PFSK-1 (cell line): ENCODE results near the gene LRBA.

Experiments
- FOXP2 ChIP-seq: optimal IDR thresholded peaks from 2 replicates; pipeline ENCODE3; 2011; ENCODE audit warnings: borderline replicate concordance, control low read depth, inconsistent platforms; ENCODE audit not compliant: insufficient read depth; ENCODE audit errors: extremely low read length, extremely low read depth
- POLR2AphosphoS5 ChIP-seq: IDR thresholded peaks from 2 replicates; pipeline ENCODE4 v1.6.1; 2012; ENCODE audit warnings: low read depth, mild to moderate bottlenecking, control low read depth, low read length, moderate library complexity
- SIN3A ChIP-seq: IDR thresholded peaks from 2 replicates; pipeline ENCODE4 v1.6.1; 2012; ENCODE audit warnings: mild to moderate bottlenecking, low read length, moderate library complexity, borderline replicate concordance; ENCODE audit not compliant: insufficient read depth
- TAF1 ChIP-seq: IDR thresholded peaks from 2 replicates; pipeline ENCODE4 v1.6.1; 2012; ENCODE audit warnings: low read length, control low read depth, borderline replicate concordance; ENCODE audit not compliant: insufficient read depth
- TF ChIP-seq, protein P1 (sequence below), 2 experiments: IDR thresholded peaks; 2 replicates each; pipeline versions ENCODE4 v1.6.1 to v1.8.0; 2011 to 2012; ENCODE audit warnings: low read depth in 2 of 2, low read length in 2 of 2, control low read depth in 1 of 2, inconsistent platforms in 1 of 2, mild to moderate bottlenecking in 1 of 2, moderate library complexity in 1 of 2; ENCODE audit not compliant: insufficient read depth in 1 of 2

LRBA gene

DNA sequence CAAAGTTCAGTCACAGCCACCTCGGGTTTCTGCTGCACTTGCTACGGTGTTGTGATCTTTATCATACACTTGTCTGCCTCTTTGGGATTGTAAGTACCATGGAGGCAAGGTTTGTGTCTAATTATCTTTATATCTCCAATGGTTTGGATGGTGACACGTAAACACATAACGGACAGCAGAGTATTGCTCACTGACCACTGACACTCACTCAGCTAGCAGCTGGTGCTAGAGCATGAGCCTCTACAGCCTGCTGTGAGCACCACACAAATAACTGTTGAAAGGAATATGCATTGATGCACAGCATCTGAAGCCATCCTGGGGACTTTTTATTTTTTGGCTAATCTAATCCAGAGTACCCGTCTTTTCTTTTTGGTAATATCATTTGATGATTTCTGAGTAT is 780.8 kb downstream of the LRBA start:
- TF ChIP-seq TAF1 (no peak), FOXP2 (no peak), SIN3A (no peak), POLR2AphosphoS5 (no peak)
- TF ChIP-seq, protein P1, sequence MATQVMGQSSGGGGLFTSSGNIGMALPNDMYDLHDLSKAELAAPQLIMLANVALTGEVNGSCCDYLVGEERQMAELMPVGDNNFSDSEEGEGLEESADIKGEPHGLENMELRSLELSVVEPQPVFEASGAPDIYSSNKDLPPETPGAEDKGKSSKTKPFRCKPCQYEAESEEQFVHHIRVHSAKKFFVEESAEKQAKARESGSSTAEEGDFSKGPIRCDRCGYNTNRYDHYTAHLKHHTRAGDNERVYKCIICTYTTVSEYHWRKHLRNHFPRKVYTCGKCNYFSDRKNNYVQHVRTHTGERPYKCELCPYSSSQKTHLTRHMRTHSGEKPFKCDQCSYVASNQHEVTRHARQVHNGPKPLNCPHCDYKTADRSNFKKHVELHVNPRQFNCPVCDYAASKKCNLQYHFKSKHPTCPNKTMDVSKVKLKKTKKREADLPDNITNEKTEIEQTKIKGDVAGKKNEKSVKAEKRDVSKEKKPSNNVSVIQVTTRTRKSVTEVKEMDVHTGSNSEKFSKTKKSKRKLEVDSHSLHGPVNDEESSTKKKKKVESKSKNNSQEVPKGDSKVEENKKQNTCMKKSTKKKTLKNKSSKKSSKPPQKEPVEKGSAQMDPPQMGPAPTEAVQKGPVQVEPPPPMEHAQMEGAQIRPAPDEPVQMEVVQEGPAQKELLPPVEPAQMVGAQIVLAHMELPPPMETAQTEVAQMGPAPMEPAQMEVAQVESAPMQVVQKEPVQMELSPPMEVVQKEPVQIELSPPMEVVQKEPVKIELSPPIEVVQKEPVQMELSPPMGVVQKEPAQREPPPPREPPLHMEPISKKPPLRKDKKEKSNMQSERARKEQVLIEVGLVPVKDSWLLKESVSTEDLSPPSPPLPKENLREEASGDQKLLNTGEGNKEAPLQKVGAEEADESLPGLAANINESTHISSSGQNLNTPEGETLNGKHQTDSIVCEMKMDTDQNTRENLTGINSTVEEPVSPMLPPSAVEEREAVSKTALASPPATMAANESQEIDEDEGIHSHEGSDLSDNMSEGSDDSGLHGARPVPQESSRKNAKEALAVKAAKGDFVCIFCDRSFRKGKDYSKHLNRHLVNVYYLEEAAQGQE (IDR thresholded peaks at IDR 0.05; ENCODE audit: insufficient read depth in 1 of 2, low read depth in 2 of 2, low read length in 2 of 2): no peak

DNA sequence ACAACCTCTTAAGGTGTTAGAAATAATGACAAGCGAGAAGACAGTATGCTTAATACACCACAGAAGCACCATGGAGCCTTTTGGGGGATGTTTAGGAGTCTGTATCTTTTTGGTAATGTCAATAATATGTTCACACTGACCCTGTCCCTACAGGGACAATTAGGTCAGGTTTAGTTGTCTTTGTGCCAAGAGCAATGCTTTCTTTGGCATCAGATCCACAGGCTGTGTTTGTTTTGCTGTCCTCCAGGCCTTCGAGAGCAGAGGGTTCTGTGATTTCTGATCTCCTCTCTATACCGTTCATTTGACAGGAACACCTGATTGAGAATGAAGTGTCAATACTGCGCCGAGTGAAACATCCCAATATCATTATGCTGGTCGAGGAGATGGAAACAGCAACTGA is 783.1 kb downstream of the LRBA start:
- TF ChIP-seq, protein P1 (IDR thresholded peaks at IDR 0.05; ENCODE audit: insufficient read depth in 1 of 2, low read depth in 2 of 2, low read length in 2 of 2): peak in 1 of 2 experiments; percentile 67; a peak in 1 of 4 replicates
- no peak for TF ChIP-seq SIN3A

DNA sequence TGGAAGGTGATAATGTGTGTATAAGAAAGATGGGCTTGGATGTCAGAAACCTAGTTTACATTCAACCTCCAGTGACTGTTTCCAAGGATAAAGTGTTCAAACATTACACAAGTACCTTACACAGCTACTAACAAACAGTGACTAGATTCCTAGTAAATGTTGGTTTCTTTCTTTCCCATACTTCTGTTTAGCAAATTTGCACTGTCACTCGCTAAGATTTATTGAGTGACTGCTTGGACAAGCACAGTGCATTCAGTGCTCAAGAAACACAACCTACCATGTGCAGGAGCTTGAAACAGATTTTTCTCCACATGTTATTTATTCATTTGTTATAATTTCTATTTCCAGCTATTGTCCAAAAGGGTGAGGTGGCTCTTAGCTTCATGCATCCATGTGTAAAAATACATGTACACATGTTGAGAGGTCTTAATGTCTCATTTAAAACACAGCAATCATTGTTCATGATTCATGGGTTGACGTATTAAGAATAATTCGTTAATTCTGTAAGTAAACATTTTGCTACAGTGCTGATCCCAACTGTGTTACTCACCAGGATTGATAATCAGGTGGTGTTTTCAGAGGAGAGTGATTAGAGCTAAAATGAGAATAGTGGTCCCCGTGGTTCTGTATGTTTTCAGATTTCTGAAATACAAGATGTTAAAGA is 783.8 kb downstream of the LRBA start:
- TF ChIP-seq, protein P1 (IDR thresholded peaks at IDR 0.05; ENCODE audit: insufficient read depth in 1 of 2, low read depth in 2 of 2, low read length in 2 of 2): no peak
- no peak for TF ChIP-seq POLR2AphosphoS5
- TF ChIP-seq SIN3A: no peak
- no peak for TF ChIP-seq FOXP2
- no peak for TF ChIP-seq TAF1

DNA sequence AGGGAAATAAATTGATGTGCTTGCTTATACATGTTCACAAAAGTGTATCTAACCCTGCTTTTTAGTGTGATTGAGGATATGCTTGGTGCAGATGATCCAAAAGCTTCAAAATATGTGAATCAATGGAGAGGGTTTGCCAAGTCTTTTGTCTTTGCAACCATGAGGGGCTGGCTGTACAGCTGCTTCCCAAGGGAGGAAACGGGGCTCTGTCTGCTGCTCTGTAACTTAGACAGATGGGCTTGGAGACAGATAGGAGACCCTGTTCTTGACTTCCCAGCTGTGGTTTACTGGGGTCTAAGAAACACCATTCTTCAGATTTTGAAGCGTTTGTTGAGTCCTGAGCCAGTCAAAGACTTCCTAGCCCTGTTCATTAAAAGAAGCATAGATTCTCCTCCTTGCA is 784.5 kb downstream of the LRBA start:
- no peak for TF ChIP-seq TAF1
- TF ChIP-seq, protein P1 (IDR thresholded peaks at IDR 0.05; ENCODE audit: insufficient read depth in 1 of 2, low read depth in 2 of 2, low read length in 2 of 2): no peak
- TF ChIP-seq SIN3A: no peak
- TF ChIP-seq POLR2AphosphoS5: no peak
- no peak for TF ChIP-seq FOXP2

DNA sequence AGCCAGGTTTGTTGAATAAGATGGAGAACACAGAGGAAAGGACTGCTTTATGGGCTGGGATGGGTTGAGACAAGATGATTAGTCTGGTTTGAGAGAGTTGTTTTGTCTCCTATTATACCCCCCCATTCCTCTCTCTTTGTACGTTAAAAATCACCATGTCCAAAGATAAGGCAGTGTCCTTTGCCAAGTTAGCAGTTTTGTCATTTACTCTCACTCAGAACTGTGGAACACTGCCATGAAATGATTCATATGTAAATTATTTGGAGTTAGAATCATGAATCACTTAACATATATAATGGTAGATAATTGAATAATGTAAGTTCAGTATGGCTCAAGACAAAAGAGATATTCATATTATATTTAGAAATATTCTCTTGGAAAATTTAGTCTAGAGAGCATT is 785.6 kb downstream of the LRBA start:
- no peak for TF ChIP-seq FOXP2
